ENCODE data around the gene HDAC8.

DNA sequence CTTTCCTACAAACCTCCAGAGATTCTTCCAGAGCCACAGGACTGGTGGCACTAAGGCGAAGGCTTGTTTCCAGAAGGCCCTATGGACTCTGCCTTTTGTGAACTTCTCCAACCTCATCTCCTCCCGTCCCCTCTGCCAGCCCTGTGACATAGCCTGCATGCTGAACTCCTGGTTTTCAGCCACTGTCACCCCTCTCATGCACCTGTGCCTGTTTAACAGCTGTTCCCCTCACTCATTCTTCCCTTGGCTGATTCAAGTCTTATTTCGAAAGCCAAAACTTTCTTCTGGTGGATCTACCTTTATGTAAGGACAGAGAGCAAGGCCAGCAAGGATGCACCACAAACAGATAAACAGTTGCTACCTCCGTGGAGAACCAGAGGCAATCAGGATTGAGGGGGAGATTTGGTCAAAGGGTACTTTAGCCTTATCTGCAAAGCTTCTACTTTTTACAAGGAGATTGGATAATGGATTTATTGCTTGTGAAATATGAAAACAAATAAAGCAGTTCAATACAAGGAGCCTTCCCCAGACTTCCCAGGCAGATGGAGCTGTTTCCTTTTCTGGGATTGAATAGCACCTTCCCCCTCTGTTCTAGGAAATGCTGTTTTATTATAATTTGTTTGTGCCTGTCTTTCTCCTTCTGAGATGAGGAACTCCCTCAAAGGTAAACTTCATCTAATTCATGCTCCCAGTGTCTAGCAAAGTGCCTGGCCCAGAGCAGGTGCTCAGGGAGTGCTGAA is 272.6 kb downstream of the HDAC8 start:
- TF ChIP-seq, protein P1, sequence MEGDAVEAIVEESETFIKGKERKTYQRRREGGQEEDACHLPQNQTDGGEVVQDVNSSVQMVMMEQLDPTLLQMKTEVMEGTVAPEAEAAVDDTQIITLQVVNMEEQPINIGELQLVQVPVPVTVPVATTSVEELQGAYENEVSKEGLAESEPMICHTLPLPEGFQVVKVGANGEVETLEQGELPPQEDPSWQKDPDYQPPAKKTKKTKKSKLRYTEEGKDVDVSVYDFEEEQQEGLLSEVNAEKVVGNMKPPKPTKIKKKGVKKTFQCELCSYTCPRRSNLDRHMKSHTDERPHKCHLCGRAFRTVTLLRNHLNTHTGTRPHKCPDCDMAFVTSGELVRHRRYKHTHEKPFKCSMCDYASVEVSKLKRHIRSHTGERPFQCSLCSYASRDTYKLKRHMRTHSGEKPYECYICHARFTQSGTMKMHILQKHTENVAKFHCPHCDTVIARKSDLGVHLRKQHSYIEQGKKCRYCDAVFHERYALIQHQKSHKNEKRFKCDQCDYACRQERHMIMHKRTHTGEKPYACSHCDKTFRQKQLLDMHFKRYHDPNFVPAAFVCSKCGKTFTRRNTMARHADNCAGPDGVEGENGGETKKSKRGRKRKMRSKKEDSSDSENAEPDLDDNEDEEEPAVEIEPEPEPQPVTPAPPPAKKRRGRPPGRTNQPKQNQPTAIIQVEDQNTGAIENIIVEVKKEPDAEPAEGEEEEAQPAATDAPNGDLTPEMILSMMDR (conservative IDR thresholded peaks at IDR 0.05 in 1 of 2, IDR thresholded peaks at IDR 0.05 in 1 of 2; ENCODE audit: extremely low read depth in 1 of 2, insufficient read depth in 1 of 2, low read depth in 1 of 2, low read length in 2 of 2): no peak
- TF ChIP-seq EZH2 (IDR thresholded peaks at IDR 0.05; ENCODE audit: borderline replicate concordance, low read length): no peak

All from mammary epithelial cell (primary cell).